Mucosa of descending colon (tissue), 3 donors: Measurements from ENCODE around the gene ZNF763. TPM values are rescaled to one million over a fixed set of nuclear protein-coding genes. Genes with fewer than 3 reads are reported as not detected.

ENCODE experiments used
- total RNA-seq, 3 donors: library from RNA; stranded (reverse); fragmentation: NEBNext Ultra II Directional in 2 of 3; extraction: Animal tissue kit (Norgen Biotek cat#: 25700) in 2 of 3; gene quantifications; one replicate each; pipeline versions ENCODE4 v1.2.1 to v1.2.4, GENCODE V29; 2021 to 2023
- donor health status: DM: no; HTN: no; CAD: no; lungs with moderate emphysema.
- donor health status: DM: no; HTN: no; CAD: no.
- donor health status: DM: no; HTN: yes; CAD: no.

The ZNF763 gene
- total RNA-seq, 3 donors from 2014 or later = 4.7 to 8.9 (median 6.7) TPM

Other genes with a start within 250 kb of the ZNF763 start
- 10 to 100 TPM; 12.1 to 17.8 (median 13.1) TPM for gene ZNF823, start 226.1 kb upstream of the ZNF763 start, total RNA-seq
- 1 to 10 TPM; 4.8 to 8.5 (median 4.8) TPM for gene ZNF441, start 198.0 kb upstream of the ZNF763 start, total RNA-seq
- 1 to 10 TPM; 1.9 to 4.3 (median 2.8) TPM for gene ZNF491, start 166.5 kb upstream of the ZNF763 start, total RNA-seq
- gene ZNF440, start 150.8 kb upstream of the ZNF763 start, total RNA-seq = 10 to 100 TPM; 31.9 to 36.9 (median 36.4) TPM
- gene ZNF439, start 116.3 kb upstream of the ZNF763 start, total RNA-seq = 10 to 100 TPM in 1 of 3 donors, 1 to 10 TPM in 2; 8.9 to 11.2 (median 9.6) TPM
- 10 to 100 TPM; 15.7 to 30.5 (median 23.4) TPM for gene ZNF69, start 77.3 kb upstream of the ZNF763 start, total RNA-seq
- 10 to 100 TPM; 16.3 to 25.2 (median 17.1) TPM for gene ZNF700, start 39.9 kb upstream of the ZNF763 start, total RNA-seq
- gene ZNF433, start 70.6 kb downstream of the ZNF763 start, total RNA-seq = 1 to 10 TPM; 1.8 to 4.7 (median 2.5) TPM
- under 1 TPM; 0.19 to 0.26 (median 0.22) TPM for gene ZNF878, start 87.9 kb downstream of the ZNF763 start, total RNA-seq
- gene ZNF844, start 99.7 kb downstream of the ZNF763 start, total RNA-seq = 10 to 100 TPM; 11.7 to 17.1 (median 15.2) TPM
- 1 to 10 TPM; 4.4 to 7.0 (median 6.0) TPM for gene ZNF20, start 175.3 kb downstream of the ZNF763 start, total RNA-seq
- gene ZNF625, start 191.7 kb downstream of the ZNF763 start, total RNA-seq = 1 to 10 TPM; 3.1 to 8.0 (median 3.9) TPM
- 10 to 100 TPM in 1 of 3 donors, 1 to 10 TPM in 2; 6.3 to 12.1 (median 8.7) TPM for gene ZNF136, start 198.1 kb downstream of the ZNF763 start, total RNA-seq